Astrocyte (in vitro differentiated cells and primary cell): ENCODE data around the gene CNKSR3. TPM values are rescaled to one million over a fixed set of nuclear protein-coding genes. Genes with fewer than 3 reads are reported as not detected.

Experiments used
- DNase-seq: peaks from one replicate; pipeline ENCODE4 v3.0.0-alpha.2; 2010; ENCODE audit warnings: low read depth
- FAIRE-seq: peaks from 2 replicates; lab custom pipeline; 2011; peaks lifted over from hg19 to GRCh38; lab: Jason Lieb, UNC
- H2AFZ ChIP-seq: 2 replicates; pipeline ENCODE4 v1.6.0; 2012; ENCODE audit warnings: low read depth, low read length, inconsistent platforms
- H3K27ac ChIP-seq: 2 replicates; pipeline ENCODE4 v1.5.1; 2011; ENCODE audit warnings: low read depth, low read length, inconsistent platforms
- H3K27me3 ChIP-seq: 2 replicates; pipeline ENCODE4 v1.6.0; 2011; ENCODE audit warnings: low read length, inconsistent platforms; ENCODE audit not compliant: insufficient read depth
- H3K36me3 ChIP-seq: 2 replicates; pipeline ENCODE4 v1.5.1; 2011; ENCODE audit warnings: low read length, inconsistent platforms; ENCODE audit not compliant: insufficient read depth
- H3K4me1 ChIP-seq: 2 replicates; pipeline ENCODE4 v1.5.1; 2011; ENCODE audit warnings: low read length, inconsistent platforms; ENCODE audit not compliant: insufficient read depth
- H3K4me2 ChIP-seq: 2 replicates; pipeline ENCODE4 v1.6.0; 2012; ENCODE audit warnings: low read length, inconsistent platforms
- H3K4me3 ChIP-seq: 2 replicates; pipeline ENCODE4 v1.5.1; 2011; ENCODE audit warnings: low read depth, mild to moderate bottlenecking, low read length, inconsistent platforms; ENCODE audit not compliant: insufficient read depth
- H3K79me2 ChIP-seq: 2 replicates; pipeline ENCODE4 v1.6.0; 2012; ENCODE audit warnings: mild to moderate bottlenecking, low read length, inconsistent platforms; ENCODE audit not compliant: insufficient read depth
- H3K9ac ChIP-seq: 2 replicates; pipeline ENCODE4 v1.6.0; 2012; ENCODE audit warnings: mild to moderate bottlenecking, low read length, inconsistent platforms
- H3K9me3 ChIP-seq: 2 replicates; pipeline ENCODE4 v1.5.1; 2012; ENCODE audit warnings: low read depth, mild to moderate bottlenecking, low read length, inconsistent platforms; ENCODE audit not compliant: insufficient read depth
- H4K20me1 ChIP-seq: 2 replicates; pipeline ENCODE4 v1.6.0; 2012; ENCODE audit warnings: low read length, inconsistent platforms; ENCODE audit not compliant: insufficient read depth
- H3K27ac Mint-ChIP-seq: one replicate; pipeline ENCODE4 v1.8.0; 2021; ENCODE audit warnings: mild to moderate bottlenecking, mixed read lengths; ENCODE audit not compliant: unreplicated experiment
- H3K27me3 Mint-ChIP-seq: one replicate; pipeline ENCODE4 v1.8.0; 2021; ENCODE audit warnings: low read depth, mixed read lengths; ENCODE audit not compliant: unreplicated experiment
- H3K36me3 Mint-ChIP-seq: one replicate; pipeline ENCODE4 v1.8.0; 2021; ENCODE audit warnings: low read depth, mixed read lengths; ENCODE audit not compliant: unreplicated experiment
- H3K4me1 Mint-ChIP-seq: one replicate; pipeline ENCODE4 v1.8.0; 2021; ENCODE audit warnings: low read depth, mixed read lengths; ENCODE audit not compliant: unreplicated experiment
- H3K4me3 Mint-ChIP-seq: one replicate; pipeline ENCODE4 v1.8.0; 2021; ENCODE audit warnings: mild to moderate bottlenecking, moderate library complexity, mixed read lengths; ENCODE audit not compliant: unreplicated experiment
- H3K9me3 Mint-ChIP-seq: one replicate; pipeline ENCODE4 v1.8.0; 2021; ENCODE audit warnings: mild to moderate bottlenecking, mixed read lengths; ENCODE audit not compliant: unreplicated experiment
- EZH2 ChIP-seq: IDR thresholded peaks from 2 replicates; pipeline ENCODE4 v1.6.1; 2012; ENCODE audit warnings: mild to moderate bottlenecking, low read length, inconsistent platforms; ENCODE audit not compliant: insufficient read depth
- total RNA-seq: library from RNA; stranded (reverse); gene quantifications from 2 replicates; pipeline ENCODE4 v1.2.1, GENCODE V29; 2021
- TF ChIP-seq, protein P1 (sequence below): IDR thresholded peaks from 2 replicates; pipeline ENCODE4 v1.5.1; 2011; ENCODE audit warnings: low read depth, mild to moderate bottlenecking, inconsistent platforms, low read length, moderate library complexity; ENCODE audit not compliant: insufficient read depth

The CNKSR3 gene
- total RNA-seq, 1 donor from 2014 or later = 11.1 TPM

- H3K36me3 ChIP-seq = no peaks in the 10 kb centered on the region
- FAIRE-seq = no peak
- DNase-seq = no peak
These were observed 13.5 kb downstream of the CNKSR3 start for GRCh38 chr6:154496793-154497517.

GRCh38 chr6:154496186-154496585 lies 14.3 kb downstream of the CNKSR3 start:
- Histone ChIP-seq H3K27ac (no peak overlapping the region), H3K27me3 (no peaks in the 10 kb centered on the region), H2AFZ (no peak overlapping the region), H3K4me3 (no peak overlapping the region), H3K9me3 (no peaks in the 10 kb centered on the region), H4K20me1 (peaks cover 7% of the 10 kb centered on the region), H3K36me3 (no peaks in the 10 kb centered on the region), H3K4me2 (no peak overlapping the region), H3K79me2 (peaks cover 21% of the 10 kb centered on the region), H3K9ac (no peak overlapping the region), H3K4me1 (peaks cover 3% of the 10 kb centered on the region)
- Mint-ChIP-seq H3K27me3 (no peaks in the 10 kb centered on the region), H3K4me3 (no peak overlapping the region), H3K4me1 (peaks cover 3% of the 10 kb centered on the region), H3K27ac (no peak overlapping the region), H3K36me3 (peaks cover 5% of the 10 kb centered on the region), H3K9me3 (no peaks in the 10 kb centered on the region)
- FAIRE-seq (no peak), DNase-seq (no peak)
- TF ChIP-seq, protein P1, sequence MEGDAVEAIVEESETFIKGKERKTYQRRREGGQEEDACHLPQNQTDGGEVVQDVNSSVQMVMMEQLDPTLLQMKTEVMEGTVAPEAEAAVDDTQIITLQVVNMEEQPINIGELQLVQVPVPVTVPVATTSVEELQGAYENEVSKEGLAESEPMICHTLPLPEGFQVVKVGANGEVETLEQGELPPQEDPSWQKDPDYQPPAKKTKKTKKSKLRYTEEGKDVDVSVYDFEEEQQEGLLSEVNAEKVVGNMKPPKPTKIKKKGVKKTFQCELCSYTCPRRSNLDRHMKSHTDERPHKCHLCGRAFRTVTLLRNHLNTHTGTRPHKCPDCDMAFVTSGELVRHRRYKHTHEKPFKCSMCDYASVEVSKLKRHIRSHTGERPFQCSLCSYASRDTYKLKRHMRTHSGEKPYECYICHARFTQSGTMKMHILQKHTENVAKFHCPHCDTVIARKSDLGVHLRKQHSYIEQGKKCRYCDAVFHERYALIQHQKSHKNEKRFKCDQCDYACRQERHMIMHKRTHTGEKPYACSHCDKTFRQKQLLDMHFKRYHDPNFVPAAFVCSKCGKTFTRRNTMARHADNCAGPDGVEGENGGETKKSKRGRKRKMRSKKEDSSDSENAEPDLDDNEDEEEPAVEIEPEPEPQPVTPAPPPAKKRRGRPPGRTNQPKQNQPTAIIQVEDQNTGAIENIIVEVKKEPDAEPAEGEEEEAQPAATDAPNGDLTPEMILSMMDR = no peak
- TF ChIP-seq EZH2 = no peak

More at GRCh38 chr6:154496793-154497517, 13.5 kb downstream of the CNKSR3 start:
- Mint-ChIP-seq H3K4me3 (no peak overlapping the region), H3K4me1 (peaks cover 3% of the 10 kb centered on the region), H3K27me3 (no peaks in the 10 kb centered on the region), H3K27ac (no peak overlapping the region), H3K36me3 (peaks cover 5% of the 10 kb centered on the region), H3K9me3 (no peaks in the 10 kb centered on the region)
- Histone ChIP-seq H3K9ac (no peak overlapping the region), H3K4me2 (no peak overlapping the region), H4K20me1 (peaks cover 11% of the 10 kb centered on the region), H3K4me1 (peaks cover 3% of the 10 kb centered on the region), H3K4me3 (no peak overlapping the region), H2AFZ (no peak overlapping the region), H3K27ac (no peak overlapping the region), H3K27me3 (no peaks in the 10 kb centered on the region), H3K79me2 (peaks cover 18% of the 10 kb centered on the region), H3K9me3 (no peaks in the 10 kb centered on the region)
- TF ChIP-seq, protein P1 = no peak
- no peak for TF ChIP-seq EZH2

- FAIRE-seq = no peak
- Mint-ChIP-seq H3K27ac (no peak overlapping the region), H3K4me1 (peaks cover 3% of the 10 kb centered on the region), H3K9me3 (no peaks in the 10 kb centered on the region), H3K4me3 (no peak overlapping the region), H3K36me3 (peaks cover 5% of the 10 kb centered on the region), H3K27me3 (no peaks in the 10 kb centered on the region)
- no peak overlapping the region for H3K4me3 ChIP-seq
- H2AFZ ChIP-seq = no peak overlapping the region
- DNase-seq = no peak
- H3K27ac ChIP-seq = no peak overlapping the region
- no peak overlapping the region for H3K9ac ChIP-seq
- H3K36me3 ChIP-seq = no peaks in the 10 kb centered on the region
- peaks cover 24% of the 10 kb centered on the region for H3K79me2 ChIP-seq
- no peaks in the 10 kb centered on the region for H3K9me3 ChIP-seq
- TF ChIP-seq EZH2 = no peak
- TF ChIP-seq, protein P1 = no peak
- no peak overlapping the region for H3K4me2 ChIP-seq
- H3K27me3 ChIP-seq = no peaks in the 10 kb centered on the region
- peaks cover 3% of the 10 kb centered on the region for H3K4me1 ChIP-seq
- H4K20me1 ChIP-seq = peaks cover 7% of the 10 kb centered on the region
These were observed 15.7 kb downstream of the CNKSR3 start for GRCh38 chr6:154494592-154495311.
